Activated CD8-positive, alpha-beta memory T cell treated with anti-CD3 and anti-CD28 coated beads for 24 hours (primary cell): ENCODE data around the gene SMIM13.

Source experiments
- DNase-seq: peaks from one replicate; pipeline ENCODE4 v3.0.0-alpha.2; 2020

Gene SMIM13

DNA sequence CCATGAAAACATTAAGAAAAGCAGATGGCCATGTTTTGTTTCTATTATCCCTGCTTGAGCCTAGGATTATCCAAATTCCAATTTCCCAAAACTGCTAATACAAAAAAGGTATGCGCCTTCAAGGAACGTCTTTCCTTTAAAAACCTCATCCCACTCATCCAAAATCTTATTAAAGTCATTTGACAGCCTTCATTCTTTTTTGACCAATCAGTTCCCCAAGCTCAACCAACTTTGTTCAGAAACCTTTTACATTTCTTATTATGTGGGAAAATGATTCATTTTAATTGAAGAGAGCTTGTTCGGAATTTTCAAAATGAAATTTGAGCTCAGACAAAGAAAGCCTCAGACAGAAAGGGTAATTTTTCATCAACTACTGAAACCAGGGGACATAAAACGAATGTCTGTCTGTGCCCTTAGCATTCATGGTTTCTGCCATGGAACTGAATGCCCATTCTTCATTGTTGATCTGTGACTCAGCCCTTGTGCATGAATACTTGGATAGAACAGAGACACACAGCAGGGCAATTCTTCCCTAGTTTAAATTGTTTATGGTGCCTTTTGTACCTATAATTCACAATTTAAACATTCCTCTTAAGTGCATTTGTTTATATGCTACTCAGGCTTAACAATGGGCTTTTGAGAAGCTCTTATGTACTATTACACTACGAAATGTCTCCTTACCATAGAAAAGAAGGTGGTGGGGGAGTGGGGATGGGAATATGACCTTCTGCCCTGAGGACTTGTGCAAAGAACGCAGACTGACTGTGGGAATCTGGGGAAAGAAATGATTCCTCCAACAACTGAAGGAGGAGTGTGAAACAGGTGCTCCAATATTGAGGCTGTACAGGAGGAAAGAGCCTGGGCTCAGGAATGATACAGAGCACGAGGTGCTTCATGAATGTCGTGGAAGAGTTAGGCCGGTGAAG lies 67.7 kb downstream of the SMIM13 start:
- DNase-seq, result no peak

DNA sequence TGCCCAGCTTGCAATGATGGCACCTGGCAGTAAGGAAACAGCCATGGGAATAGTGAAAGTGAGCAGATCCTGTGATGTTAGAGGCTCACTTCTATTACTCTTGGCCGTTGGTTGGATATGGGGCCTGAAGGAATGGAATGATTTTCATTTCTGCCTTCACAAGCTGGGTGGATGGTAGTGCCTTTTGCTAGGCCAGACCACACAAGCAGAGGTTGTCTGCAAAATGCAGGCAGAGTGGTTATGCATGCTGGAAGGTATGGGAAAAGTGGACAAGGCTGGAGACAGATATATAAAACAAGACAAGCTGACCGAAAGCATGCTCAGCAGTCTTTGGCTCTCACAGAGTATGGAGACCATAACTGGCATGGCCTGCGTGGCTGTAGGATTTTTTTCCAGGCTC lies 68.6 kb downstream of the SMIM13 start:
- DNase-seq, result no peak

DNA sequence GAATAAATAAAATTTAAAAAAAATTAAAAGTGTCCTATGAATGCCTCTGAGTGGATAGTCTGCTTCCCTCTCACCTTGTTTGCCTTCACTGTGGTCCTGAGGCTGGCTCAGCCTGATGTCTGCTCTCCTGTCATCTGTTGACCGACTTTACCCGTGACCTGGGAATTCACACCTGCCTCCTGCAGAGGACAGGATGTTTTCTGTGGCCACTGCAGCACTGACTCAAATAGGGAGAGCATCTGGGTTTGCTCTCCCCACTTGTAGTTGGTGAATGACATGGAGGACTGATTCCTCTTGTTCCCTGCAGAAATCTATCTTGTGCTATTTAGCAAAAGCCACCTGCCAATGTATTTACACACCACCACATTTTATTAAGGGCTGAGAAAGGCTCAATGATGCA lies 70.3 kb downstream of the SMIM13 start:
- DNase-seq, result no peak

DNA sequence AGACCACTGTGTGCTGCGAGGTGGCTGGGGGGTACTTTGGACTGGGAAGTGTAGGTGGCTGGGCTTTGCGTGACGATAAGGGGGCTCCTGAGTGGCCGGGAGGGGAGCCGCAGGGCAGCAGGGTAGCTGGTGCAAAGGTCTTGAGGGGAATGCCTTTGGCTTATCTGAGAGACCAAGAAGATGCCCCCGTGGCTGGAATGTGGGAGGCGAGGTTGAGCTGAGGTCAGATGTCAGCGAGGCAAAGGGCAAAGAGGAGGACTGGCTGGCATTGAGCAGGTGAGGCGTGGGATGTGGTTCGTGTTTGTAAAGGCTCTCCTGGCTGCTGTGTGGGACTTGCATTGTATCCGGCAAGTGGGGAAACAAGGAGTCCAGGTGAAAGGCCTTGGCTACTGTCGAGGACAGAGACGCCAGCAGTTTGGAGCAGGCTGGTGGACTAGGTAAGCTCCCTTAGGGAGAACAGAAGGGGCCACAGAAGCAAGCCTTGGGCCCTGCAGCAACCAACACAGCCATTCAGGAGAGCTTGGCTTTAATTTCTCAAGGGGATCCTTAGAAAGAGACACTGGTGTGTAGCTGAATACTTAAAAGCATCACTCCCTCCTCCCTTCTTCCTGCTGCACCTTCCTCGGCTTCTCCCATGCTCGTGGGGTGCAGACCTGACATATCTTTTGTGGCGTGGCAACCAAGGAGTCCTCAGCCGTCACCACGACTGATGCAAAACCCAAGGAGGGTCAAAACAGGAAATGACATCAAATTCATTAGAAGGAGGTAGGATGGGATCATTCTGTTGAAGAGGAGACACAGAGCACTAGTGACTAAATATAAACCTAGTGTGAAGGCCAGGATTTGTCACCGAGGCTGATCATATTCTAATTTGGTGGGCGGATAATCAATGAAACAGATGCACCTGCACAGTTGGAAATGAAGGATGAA lies 71.3 kb downstream of the SMIM13 start:
- DNase-seq, result no peak

DNA sequence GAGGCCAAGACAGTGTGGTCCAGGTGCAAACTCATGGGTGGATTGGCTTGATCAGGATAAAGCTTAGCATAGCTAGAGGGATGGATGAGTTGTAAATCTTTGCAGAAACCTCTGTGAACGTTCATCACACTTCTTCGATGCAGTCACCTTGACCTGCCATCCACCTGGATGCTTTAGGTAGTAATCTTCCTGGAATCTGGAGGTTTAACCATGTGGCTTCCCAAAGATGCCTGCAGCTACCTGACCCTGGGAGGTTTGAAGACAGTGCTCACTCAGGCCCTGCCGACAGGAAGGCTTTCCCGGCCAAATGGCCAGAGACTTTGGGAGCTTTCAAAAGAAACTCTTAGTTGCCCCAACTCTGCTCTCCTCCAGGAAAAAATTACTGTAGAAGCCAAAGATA lies 73.3 kb downstream of the SMIM13 start:
- DNase-seq, result no peak

DNA sequence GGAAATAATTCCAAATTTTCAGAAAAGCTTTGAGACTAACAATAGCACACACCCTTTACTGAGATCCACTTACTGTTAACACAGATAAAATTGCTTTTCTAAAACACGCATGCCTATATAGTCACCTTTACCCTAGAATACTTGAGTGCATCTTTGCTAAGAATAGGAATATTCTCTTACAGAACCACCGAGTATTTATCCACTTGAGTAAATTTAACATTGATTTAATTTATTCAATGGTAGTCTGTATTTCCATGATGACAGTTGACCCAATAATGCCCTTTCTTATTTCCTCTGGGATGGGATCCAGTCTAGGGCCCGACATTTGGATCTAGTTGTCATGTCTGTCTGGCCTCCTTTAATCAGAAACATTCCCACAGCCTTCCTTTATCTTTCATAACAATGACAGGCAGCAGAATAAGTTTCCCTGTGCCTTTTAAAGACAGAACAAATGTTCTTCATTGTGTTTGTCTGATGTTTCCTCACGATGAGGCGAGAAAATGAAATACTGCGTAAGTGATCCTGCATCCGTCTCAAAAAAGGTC lies 74.5 kb downstream of the SMIM13 start:
- no peak for DNase-seq

DNA sequence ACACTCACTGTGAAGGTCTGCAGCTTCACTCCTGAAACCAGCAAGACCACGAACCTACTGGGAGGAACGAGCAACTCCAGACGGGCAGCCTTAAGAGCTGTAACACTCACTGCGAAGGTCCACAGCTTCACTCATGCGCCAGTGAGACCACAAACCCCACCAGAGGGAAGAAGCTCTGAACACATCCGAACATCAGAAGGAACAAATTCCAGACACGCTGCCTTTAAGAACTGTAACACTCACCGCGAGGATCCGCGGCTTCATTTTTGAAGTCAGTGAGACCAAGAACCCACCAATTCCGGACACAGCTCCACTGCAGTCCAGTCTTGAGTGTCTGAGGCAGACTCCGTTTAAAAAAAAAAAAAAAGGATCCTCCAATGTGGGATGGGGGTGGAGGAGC lies 78.3 kb downstream of the SMIM13 start:
- DNase-seq, result no peak

DNA sequence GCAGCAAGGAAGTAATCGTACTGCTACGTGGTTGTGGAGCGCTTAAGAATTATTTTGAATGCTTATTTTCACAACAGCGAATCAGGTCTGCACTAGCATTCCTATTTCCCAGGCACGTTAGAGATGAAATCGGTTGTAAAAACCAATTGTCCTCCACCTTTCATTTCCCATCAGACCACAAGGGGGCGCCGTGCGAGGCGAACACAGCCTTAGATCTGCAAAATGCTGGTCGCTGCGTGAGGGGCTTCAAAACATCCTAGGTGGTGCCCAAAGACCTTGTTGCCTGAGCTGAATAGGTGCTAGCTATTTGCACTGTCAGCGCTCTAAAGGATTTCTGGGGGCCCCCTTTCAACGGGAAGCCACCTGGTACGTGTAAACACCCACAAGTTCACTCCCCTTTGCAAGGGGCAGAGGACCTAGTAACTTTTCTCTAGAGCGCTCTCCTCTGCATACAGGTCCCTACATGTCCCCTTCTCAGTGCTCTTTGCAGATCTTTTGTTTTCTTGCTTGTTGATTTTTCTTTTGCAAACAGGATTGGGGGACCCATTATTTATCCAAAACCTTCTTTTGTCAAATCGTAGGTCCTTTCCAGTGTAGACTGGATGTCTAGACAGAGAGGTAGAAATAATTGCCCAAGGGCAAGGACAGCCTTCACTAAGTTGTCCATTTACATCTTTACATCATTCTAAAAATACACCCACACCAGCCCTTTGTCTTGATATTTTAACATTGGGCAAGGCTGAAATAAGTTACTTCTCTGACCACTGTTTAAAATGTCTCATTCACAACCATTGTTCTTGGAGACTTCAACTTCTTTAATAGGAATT lies 79.1 kb downstream of the SMIM13 start:
- peak; percentile 93 for DNase-seq

DNA sequence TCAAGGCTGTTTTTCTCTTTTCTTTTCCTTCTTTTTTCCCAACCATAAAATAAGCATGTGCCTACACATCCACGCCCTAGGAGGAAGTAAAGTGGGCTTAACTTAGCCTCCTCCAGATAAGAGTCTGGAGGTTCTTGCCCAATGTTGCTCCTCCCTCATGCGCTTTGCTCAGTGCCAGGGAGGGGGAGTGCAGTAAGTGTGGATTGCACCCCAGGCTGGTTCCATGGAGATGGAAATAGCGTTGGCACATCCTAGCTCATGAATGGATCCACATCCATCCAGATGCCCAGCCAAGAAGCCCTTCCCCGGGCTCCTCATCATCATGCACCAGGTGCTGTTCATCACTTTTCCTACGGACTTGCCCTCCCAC lies 80.6 kb downstream of the SMIM13 start:
- no peak for DNase-seq

DNA sequence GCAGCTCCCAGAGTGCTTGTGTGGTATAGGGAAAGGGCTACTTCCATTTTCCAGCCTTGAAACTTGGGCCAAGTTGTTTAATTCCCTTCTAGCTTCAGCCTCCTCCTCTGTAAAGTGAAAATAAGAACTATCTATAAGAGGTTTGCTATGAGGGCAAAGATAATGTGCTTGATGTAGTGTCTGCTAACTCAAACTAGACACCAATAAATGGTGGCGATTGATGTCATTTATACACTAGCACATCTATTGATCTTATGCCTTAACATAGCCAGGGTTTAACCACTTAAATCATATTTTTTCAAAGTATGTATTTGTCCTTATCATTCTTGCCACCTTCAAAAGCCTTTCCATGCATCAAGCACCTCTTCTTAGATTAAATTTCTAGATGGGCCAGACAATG lies 83.6 kb downstream of the SMIM13 start:
- DNase-seq, result no peak

DNA sequence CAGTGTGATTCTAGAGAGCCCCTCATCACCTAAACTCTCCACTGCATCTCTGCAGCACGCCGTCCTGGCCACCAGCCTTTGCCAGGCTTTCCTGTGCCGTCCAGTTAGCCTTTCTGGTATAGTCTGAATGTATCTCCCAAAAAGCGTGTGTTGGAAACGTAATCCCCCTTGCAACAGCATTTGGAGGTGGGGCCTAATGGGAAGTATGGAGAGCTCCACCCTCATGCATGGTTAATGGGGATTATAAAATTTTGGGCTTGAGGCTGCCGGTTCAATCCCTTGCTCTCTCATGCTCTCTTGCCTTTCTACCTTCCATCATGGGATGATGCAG lies 85.4 kb downstream of the SMIM13 start:
- no peak for DNase-seq

DNA sequence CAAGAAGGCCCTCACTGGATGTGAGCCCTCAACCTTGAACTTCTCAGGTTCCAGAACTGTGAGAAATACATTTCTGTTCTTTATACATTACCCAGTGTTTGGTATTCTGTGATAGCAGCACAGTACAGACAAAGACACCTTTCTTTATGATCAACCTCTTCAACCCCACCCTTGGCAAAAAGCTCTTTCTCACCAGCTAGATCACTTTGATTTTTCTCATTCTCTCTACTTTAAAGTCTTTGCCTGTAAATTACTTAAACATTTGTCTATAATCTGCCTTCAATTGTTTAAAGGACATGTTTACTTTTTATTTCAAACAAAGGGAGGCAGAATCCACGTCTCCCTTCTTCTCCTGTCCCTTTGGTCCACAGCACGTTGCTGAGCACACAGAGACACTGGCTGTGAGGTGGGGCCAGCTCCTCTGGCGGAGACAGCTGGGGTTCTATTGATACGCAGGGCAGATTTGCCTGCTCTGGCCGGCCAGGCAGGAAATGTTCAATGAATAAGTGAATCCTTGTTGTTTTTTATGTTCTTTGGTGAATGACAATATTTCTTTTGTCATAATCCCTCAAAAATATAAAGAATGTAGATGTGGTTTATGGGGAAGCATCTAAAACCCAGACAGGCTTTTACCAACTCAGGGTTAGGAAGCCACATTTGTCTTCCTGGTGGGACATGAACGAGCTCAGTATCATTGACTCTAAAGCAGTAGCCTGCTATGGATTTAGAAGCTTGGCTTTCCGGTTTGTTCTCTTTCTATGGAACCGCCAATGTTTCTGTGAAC lies 86.0 kb downstream of the SMIM13 start:
- DNase-seq, result no peak

DNA sequence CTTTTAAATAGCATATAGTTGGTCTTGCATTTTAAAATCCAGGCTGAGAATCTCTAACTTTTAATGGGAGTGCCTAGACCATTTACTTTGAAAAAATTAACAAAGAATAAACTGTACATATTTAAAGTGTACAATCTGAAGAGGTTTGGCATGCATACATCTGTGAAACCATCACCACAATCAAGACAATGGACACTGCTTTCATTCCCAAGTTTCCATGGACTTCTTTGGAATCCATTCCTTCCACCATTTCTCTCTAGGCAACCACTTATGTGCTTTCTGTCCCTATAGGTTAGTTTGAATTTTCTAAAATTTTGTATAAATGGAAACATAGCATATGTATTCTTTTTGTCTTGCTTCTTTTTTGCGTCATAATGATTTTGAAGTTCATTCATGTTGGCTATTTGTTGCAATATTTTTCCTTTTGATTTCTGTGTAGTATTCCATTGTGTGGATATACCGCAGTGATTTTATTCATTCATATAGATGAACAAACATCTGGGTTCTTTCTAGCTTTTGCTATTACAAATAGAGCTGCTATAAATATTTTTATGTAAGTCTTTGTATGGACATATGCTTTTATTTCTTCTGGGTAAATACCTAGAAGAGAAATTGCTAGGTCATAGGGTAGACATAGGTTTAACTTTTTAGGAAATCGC lies 88.0 kb downstream of the SMIM13 start:
- no peak for DNase-seq

DNA sequence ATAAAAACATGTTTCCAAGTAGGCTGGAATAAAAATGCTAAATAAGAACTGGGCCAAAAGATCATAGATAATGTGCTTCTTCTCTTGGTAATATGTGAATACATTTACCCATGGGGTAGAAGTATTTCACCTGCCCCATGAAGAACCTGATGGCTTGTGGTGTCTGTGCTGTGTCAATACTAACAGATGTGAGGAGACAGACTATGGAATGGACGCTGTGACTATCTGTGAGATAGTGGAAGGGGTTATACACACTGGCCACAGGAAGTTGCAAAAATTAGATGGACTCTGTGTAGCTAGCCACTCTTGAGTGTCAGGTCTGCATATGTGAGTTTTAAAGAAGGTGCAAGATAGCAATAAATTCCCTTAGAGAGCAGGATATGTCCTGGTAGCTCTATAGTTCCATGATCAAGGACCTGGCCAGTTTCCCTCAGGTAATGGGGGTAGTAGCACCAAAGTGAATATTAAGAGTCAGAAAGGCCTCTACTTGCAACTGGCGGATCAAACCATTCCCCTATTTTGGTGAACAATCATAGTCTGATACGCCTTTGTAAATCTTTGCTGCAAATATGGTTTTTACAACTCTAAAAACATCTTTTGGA lies 90.2 kb downstream of the SMIM13 start:
- no peak for DNase-seq

DNA sequence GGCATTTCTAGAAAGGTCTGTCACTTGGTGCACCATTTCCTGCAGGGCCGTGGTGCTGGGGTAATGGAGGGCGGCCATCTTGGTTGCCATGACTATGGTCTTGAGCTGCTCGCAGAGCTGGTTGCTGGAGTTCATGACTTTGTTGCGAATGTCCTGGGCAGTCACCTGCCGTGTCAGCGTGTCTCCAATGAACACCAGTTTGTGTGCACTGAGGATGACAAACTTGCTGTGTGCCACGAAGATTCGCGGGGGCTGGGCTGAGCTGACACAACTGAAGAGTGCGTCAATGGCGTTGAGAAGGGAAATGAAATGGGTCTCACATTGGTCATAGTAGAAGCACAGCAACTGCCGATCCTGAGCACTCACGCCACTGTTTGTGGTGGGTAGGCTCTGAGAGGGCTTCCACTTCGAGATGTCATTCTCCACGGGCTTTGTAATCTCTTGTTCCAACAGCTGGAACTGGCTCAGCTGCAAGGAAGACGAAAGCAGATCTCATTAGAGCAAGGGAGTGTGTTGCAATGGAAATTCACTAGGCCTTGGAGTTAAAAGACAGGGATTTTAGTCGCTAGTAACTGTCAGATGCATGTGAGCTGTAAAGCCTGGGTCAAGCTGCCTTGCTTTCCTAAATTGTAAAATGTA lies 91.7 kb downstream of the SMIM13 start:
- DNase-seq, result no peak

DNA sequence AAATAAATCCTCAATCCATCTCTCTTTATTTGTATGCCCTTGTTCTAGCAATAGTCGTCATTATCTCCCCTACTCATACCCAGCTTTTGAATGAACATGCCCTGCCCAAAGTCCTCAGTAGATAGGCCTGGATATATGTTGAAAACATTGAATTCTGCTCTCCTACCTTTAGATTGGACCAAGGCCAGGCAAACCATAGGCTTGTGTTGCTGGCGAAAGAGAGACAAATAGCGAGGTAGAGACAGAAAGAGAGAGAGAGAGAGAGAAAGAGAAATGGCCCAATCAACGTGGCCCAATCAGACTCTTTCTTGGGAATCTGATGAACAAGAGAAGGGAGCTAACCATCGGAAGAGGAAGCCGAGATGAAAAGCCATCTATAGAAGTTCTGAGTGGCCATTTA lies 93.7 kb downstream of the SMIM13 start:
- DNase-seq, result no peak
